ENCODE results near the gene RAPGEF3. TPM values are rescaled to one million over a fixed set of nuclear protein-coding genes. Genes with fewer than 3 reads are reported as not detected.
A peak's percentile ranks its signal among the peaks of the same experiment; 100 is the strongest.

RAPGEF3 gene
- total RNA-seq, 4 donors from 2014 or later = 17.0 to 27.0 (median 22.3) TPM

DNA sequence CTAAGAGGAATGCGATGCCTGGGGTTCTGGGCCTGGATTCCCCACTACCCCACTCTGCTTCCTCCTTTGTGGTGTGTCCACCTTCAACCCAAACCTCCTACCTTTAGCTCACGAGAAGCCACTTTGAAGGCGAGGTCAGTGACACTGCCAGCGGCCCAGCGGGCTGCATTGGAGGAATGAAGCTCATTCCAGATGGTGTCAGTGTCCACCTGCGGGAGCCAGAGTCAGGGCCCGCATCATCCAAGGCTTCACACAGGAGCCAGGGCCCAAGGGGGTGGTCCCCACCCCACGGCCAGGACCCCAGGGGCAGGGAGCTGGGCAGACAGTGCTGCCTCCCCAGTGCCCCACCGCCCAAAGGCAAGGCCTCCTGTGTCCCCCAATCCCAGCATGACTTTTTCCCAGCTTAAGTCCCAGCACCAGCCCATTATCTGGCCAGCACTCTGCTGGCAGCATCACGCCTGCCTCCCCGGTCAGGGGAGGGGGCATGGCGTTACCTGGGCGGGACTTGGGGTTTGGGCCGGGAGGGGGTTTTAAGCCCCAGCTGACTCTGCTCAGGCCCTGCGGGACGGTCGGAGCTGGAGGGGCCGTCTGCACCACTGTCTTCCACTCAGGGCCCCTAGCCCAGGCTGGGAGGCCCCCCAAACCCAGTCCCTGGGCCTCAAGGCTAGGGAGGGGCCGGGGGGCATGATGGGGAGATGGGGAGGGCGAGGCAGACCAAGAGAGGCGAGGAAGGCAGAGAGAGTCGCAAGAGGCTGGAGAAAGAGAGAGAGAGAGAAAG, 31.2 kb upstream of the RAPGEF3 start:
- Histone ChIP-seq H3K4me1 (peaks cover 13 to 21% of the 10 kb centered on the region in 2 donors), H3K27me3 (no peaks in the 10 kb centered on the region), H3K36me3 (peaks cover 0 to 94% of the 10 kb centered on the region in 2 donors), H3K9me3 (no peaks in the 10 kb centered on the region), H3K4me3 (no peak overlapping the region), H3K27ac (no peak overlapping the region)
- intact Hi-C loops (cut with DNase I; ENCODE audit: low total_unique reads) (no loop called here), in situ Hi-C loops (cut with MboI; ENCODE audit: low sequenced_read_pairs in 4 of 4) (loop anchor here in 2 of 4 donors (5.0 to 10.0 kb wide), 2 partner anchors 45 to 47 kb away; no protein-coding TSS in a partner anchor)
- TF ChIP-seq, protein P1, sequence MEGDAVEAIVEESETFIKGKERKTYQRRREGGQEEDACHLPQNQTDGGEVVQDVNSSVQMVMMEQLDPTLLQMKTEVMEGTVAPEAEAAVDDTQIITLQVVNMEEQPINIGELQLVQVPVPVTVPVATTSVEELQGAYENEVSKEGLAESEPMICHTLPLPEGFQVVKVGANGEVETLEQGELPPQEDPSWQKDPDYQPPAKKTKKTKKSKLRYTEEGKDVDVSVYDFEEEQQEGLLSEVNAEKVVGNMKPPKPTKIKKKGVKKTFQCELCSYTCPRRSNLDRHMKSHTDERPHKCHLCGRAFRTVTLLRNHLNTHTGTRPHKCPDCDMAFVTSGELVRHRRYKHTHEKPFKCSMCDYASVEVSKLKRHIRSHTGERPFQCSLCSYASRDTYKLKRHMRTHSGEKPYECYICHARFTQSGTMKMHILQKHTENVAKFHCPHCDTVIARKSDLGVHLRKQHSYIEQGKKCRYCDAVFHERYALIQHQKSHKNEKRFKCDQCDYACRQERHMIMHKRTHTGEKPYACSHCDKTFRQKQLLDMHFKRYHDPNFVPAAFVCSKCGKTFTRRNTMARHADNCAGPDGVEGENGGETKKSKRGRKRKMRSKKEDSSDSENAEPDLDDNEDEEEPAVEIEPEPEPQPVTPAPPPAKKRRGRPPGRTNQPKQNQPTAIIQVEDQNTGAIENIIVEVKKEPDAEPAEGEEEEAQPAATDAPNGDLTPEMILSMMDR (IDR thresholded peaks at IDR 0.05 in 4 of 5, conservative IDR thresholded peaks at IDR 0.05 in 1 of 5) = no peak
- no peak for TF ChIP-seq POLR2A (IDR thresholded peaks at IDR 0.05)
- ATAC-seq = no peak
- DNase-seq = no peak

DNA sequence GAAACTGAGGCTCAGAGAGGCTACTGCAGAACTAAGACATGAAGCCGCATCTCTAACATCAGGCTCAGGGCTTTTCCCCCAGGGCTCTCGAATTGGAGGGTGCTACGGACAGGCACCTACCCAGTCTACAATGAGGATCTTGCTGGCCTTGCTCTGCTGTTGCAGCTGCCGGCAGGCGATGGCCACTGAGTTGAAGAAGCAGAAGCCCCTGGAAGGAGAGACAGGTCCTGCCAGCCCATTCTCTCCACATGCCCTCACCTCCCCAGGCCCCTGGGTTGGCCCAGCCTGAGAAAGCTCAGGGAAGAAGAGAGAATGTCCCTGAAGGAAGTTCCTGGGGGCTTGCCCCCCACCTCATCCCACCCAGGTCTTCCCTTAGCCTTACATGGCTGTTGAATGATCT, 30.5 kb upstream of the RAPGEF3 start:
- Histone ChIP-seq H3K27me3 (no peaks in the 10 kb centered on the region), H3K36me3 (peaks cover 0 to 94% of the 10 kb centered on the region in 2 donors), H3K4me1 (peaks cover 13 to 17% of the 10 kb centered on the region in 2 donors), H3K9me3 (no peaks in the 10 kb centered on the region), H3K27ac (no peak overlapping the region), H3K4me3 (no peak overlapping the region)
- DNase-seq (no peak), ATAC-seq (no peak)
- in situ Hi-C loops (cut with MboI; ENCODE audit: low sequenced_read_pairs in 4 of 4) = loop anchor here in 2 of 4 donors (5.0 to 10.0 kb wide), 2 partner anchors 46 to 48 kb away; no protein-coding TSS in a partner anchor
- TF ChIP-seq, protein P1 (IDR thresholded peaks at IDR 0.05 in 4 of 5, conservative IDR thresholded peaks at IDR 0.05 in 1 of 5) = no peak
- no peak for TF ChIP-seq POLR2A (IDR thresholded peaks at IDR 0.05)
- intact Hi-C loops (cut with DNase I; ENCODE audit: low total_unique reads) = no loop called here

DNA sequence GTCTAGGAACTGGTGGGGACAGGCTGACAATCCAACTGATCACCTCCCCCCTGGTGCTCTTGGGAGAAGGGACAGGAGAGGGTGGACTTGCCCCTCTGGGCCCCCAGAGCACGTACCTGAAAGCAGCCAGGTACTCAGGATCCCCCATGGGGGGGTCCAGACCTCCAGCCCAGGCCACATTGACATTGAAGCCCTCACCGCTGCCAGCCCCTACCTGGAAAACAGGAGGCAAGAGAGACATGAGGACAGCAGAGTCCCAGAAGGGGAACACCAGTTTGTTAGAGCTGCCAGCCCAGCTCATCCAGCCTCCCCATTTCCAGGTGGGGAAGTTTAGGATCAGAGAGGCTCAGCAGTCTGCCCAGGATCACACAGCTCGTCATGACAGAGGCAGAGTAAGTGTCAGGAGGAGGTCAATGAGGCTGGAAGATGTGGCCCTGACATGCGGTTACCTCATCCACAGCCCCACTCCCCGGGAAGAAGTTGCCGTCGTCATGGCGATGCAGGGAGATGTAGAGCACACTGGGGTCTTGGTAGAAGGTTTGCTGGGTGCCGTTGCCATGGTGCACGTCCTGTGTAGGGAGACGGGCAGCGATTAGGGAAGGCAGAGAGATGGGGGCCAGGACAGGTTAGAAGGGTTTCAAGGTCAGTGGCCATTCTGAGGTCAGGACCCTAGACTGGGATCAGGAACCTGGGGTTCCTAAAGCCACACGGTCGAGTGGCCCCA, 29.1 kb upstream of the RAPGEF3 start:
- Histone ChIP-seq H3K36me3 (peaks cover 0 to 98% of the 10 kb centered on the region in 2 donors), H3K4me1 (peaks cover 2 to 6% of the 10 kb centered on the region in 2 donors), H3K27me3 (no peaks in the 10 kb centered on the region), H3K4me3 (no peak overlapping the region), H3K27ac (no peak overlapping the region), H3K9me3 (no peaks in the 10 kb centered on the region)
- ATAC-seq (no peak), DNase-seq (no peak)
- in situ Hi-C loops (cut with MboI; ENCODE audit: low sequenced_read_pairs in 4 of 4) = loop anchor here in 2 of 4 donors (5.0 to 10.0 kb wide), 2 partner anchors 47 to 50 kb away; no protein-coding TSS in a partner anchor
- TF ChIP-seq, protein P1 (IDR thresholded peaks at IDR 0.05 in 4 of 5, conservative IDR thresholded peaks at IDR 0.05 in 1 of 5) = no peak
- no peak for TF ChIP-seq POLR2A (IDR thresholded peaks at IDR 0.05)
- intact Hi-C loops (cut with DNase I; ENCODE audit: low total_unique reads) = no loop called here

DNA sequence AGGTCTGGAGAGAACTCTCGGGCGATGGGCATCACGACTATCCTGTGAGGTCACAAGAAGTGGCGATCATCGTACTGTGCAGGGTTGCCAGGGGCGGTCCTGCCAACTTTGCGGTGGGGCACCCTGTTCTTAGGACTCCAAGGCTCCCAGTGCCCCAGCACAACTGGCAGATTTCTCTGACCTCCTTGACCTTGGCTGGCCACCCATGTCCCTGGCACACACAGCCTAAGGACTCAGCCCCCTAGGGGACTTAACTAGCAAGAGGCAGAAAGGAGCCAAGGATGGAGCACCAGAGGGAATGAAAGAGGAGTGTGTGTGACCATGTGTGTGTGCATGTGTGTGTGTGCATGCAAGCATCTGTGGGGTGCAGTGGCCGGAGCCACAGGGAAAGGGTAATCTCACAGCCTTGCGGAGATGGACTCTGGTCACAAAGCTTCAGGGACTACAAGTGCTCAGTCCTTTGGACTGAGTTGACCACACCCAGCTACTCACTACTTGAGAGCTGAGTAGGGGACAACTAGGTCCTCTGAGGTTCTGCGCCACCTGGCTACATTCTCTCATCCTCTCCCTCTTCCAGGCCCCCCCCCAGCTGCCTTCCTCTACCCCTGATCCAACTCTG, 28.1 kb upstream of the RAPGEF3 start:
- Histone ChIP-seq H3K4me3 (no peak overlapping the region), H3K36me3 (peaks cover 0 to 100% of the 10 kb centered on the region in 2 donors), H3K27ac (peak overlapping the region in 1 of 4 donors; percentile 26), H3K27me3 (no peaks in the 10 kb centered on the region), H3K4me1 (no peaks in the 10 kb centered on the region), H3K9me3 (no peaks in the 10 kb centered on the region)
- no peak for ATAC-seq
- TF ChIP-seq, protein P1 (IDR thresholded peaks at IDR 0.05 in 4 of 5, conservative IDR thresholded peaks at IDR 0.05 in 1 of 5) = no peak
- no peak for TF ChIP-seq POLR2A (IDR thresholded peaks at IDR 0.05)
- DNase-seq = no peak
- intact Hi-C loops (cut with DNase I; ENCODE audit: low total_unique reads) (no loop called here), in situ Hi-C loops (cut with MboI; ENCODE audit: low sequenced_read_pairs in 4 of 4) (loop anchor here in 2 of 4 donors (5.0 to 10.0 kb wide), 2 partner anchors 48 to 51 kb away; no protein-coding TSS in a partner anchor)
